ENCODE data around the gene FBXO15. TPM values are rescaled to one million over a fixed set of nuclear protein-coding genes. Genes with fewer than 3 reads are reported as not detected.

Gene FBXO15
- total RNA-seq, 2 donors from 2014 or later: 0.30 TPM; not detected in 1

DNA sequence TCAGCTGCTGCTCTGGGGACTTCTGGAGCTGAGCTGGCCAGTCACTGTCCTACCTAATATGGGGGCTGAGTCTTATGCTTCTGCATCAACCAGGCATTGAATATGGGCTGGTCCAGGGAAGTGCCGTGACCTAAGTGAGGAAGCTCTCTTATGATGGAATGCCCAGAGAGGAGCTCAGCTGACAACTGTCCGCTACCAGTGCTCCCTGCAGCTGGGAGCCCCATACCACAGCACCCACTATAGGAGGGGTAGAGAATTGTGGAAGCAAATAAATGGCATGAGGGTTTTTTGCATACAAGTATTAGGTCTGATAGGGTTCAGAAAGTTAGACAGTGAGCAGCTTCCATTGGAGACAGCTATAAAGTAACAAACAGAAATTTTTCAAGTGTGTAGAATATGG, 5.2 kb upstream of the FBXO15 start:
- Histone ChIP-seq H3K27me3 (no peaks in the 10 kb centered on the region), H3K9me3 (no peaks in the 10 kb centered on the region), H3K36me3 (peaks cover 43% of the 10 kb centered on the region), H3K4me1 (peaks cover 0 to 44% of the 10 kb centered on the region in 2 donors), H3K27ac (peak overlapping the region; percentile 67 to 79), H3K4me3 (no peak overlapping the region)
- TF ChIP-seq, protein P1, sequence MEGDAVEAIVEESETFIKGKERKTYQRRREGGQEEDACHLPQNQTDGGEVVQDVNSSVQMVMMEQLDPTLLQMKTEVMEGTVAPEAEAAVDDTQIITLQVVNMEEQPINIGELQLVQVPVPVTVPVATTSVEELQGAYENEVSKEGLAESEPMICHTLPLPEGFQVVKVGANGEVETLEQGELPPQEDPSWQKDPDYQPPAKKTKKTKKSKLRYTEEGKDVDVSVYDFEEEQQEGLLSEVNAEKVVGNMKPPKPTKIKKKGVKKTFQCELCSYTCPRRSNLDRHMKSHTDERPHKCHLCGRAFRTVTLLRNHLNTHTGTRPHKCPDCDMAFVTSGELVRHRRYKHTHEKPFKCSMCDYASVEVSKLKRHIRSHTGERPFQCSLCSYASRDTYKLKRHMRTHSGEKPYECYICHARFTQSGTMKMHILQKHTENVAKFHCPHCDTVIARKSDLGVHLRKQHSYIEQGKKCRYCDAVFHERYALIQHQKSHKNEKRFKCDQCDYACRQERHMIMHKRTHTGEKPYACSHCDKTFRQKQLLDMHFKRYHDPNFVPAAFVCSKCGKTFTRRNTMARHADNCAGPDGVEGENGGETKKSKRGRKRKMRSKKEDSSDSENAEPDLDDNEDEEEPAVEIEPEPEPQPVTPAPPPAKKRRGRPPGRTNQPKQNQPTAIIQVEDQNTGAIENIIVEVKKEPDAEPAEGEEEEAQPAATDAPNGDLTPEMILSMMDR (IDR thresholded peaks at IDR 0.05): peak in 1 of 2 donors; percentile 31
- DNase-seq (ENCODE audit: low spot score): no peak

DNA sequence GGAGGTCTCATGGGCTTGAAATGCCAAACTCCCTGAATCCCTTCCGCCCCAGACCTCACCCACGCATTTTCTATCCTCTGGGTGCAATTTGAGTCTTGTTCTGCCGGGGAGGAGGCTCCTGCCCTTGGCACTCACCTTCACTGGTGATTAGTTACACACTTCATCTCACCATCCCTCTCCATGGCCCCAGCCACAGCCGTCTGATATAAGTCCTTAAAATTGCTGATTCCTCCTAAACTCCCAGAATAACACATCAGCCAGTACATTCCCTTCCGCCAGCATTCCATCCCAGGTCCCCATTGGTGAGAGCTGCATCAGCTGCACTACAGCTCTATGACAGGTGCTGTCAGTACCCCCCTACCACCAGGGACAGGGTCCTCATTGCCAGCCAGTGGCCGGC, 4.6 kb upstream of the FBXO15 start:
- Histone ChIP-seq H3K36me3 (peaks cover 37% of the 10 kb centered on the region), H3K27ac (peak overlapping the region; percentile 67 to 79), H3K27me3 (no peaks in the 10 kb centered on the region), H3K9me3 (no peaks in the 10 kb centered on the region), H3K4me3 (no peak overlapping the region), H3K4me1 (peaks cover 0 to 46% of the 10 kb centered on the region in 2 donors)
- DNase-seq (ENCODE audit: low spot score): no peak
- TF ChIP-seq, protein P1 (IDR thresholded peaks at IDR 0.05): no peak

DNA sequence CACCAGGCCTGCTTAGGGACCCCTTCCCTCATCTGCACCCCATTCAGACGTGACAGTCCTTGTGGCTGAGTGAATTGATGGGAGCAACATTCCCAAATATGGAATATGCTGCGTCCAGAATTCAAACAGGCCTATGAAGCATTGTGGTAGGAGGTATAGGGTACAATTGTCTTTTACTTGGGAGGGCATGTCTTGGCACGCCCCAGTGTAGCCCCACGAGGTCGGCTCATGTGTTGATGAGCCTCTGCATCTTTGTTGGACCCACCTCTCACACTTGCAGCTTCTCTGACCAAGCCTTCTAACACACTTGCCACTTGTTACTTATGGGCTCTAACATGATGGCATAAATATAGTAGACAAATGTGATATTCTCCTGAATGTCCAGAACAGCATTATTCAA, 2.2 kb upstream of the FBXO15 start:
- TF ChIP-seq, protein P1 (IDR thresholded peaks at IDR 0.05): no peak
- Histone ChIP-seq H3K36me3 (peaks cover 13% of the 10 kb centered on the region), H3K27me3 (no peaks in the 10 kb centered on the region), H3K4me3 (peak overlapping the region in 1 of 2 donors; percentile 62), H3K27ac (peak overlapping the region in 1 of 2 donors; percentile 8), H3K9me3 (no peaks in the 10 kb centered on the region), H3K4me1 (peaks cover 0 to 51% of the 10 kb centered on the region in 2 donors)
- DNase-seq (ENCODE audit: low spot score): no peak

DNA sequence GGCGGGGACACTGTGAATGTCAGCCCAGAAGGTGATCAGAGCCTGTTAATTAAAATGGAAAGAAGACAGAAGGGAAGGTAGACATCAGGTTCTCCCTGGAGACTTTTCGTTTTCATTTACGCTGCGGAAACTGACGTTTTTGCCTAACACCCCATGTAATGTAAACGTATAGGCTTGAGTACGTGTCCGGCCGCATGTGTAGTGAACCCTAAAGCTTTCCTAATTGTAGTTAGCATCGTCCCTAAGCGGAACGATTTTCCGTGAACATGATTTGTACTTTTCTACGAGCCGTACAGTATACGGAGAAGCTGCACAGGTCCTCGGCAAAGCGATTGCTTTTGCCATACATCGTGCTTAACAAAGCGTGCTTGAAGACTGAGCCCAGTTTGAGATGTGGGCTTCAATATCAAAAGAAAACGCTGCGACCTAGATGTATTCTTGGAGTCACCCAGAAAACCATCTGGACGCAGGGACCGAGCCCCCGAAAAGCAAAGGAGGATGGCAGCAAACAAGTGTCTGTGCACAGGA, 973 bp upstream of the FBXO15 start:
- H3K4me1 ChIP-seq: peaks cover 0 to 51% of the 10 kb centered on the region in 2 donors
- peak overlapping the region; percentile 93 to 98 for H3K27ac ChIP-seq
- no peaks in the 10 kb centered on the region for H3K9me3 ChIP-seq
- H3K4me3 ChIP-seq: peak overlapping the region; percentile 62 to 96
- TF ChIP-seq, protein P1 (IDR thresholded peaks at IDR 0.05): no peak
- no peak for DNase-seq (ENCODE audit: low spot score)
- peaks cover 6% of the 10 kb centered on the region for H3K36me3 ChIP-seq
- no peaks in the 10 kb centered on the region for H3K27me3 ChIP-seq

DNA sequence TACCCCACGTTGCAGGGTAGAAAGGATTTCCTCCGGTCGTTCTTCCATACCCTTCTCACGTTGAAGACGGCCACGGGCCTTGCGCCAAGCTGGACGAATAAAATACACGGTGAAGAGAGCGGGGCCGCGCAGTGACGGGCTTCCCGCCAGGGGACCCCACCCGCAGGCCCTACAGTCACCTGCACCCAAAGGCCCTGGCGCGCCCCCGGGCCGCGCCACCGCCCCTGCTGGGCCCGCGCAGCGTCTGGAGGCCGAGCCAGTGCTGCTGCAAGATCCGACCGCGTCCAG, 199 bp downstream of the FBXO15 start:
- Histone ChIP-seq H3K27me3 (no peaks in the 10 kb centered on the region), H3K4me1 (peaks cover 0 to 45% of the 10 kb centered on the region in 2 donors), H3K27ac (peak overlapping the region; percentile 93 to 98), H3K4me3 (peak overlapping the region; percentile 62 to 96), H3K9me3 (no peaks in the 10 kb centered on the region), H3K36me3 (peaks cover 6% of the 10 kb centered on the region)
- DNase-seq (ENCODE audit: low spot score): no peak
- TF ChIP-seq, protein P1 (IDR thresholded peaks at IDR 0.05): no peak

DNA sequence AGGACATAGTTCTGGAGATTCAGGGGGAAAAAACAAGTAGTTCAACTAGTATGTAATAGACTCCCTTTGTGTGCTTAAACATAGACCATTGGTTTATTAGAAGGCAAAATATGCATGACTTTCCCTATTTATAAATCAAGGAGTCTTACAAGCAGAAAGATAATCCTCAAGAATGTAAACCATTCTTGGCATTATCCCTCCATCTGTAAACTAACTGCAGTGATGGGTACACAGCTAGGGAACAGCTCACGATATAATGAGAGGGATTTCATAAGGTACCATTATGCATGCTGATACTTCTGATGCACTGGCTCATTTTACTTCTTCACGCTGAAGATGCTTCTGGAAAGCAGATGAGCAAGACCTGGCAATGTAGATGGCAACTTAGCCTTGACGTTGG, 878 bp downstream of the FBXO15 start:
- DNase-seq (ENCODE audit: low spot score): no peak
- TF ChIP-seq, protein P1 (IDR thresholded peaks at IDR 0.05): no peak
- peak overlapping the region in 1 of 2 donors; percentile 62 for H3K4me3 ChIP-seq
- no peaks in the 10 kb centered on the region for H3K9me3 ChIP-seq
- H3K36me3 ChIP-seq: peaks cover 6% of the 10 kb centered on the region
- H3K27me3 ChIP-seq: no peaks in the 10 kb centered on the region
- no peak overlapping the region for H3K27ac ChIP-seq
- H3K4me1 ChIP-seq: peaks cover 0 to 38% of the 10 kb centered on the region in 2 donors
